Epithelial cell of prostate (primary cell): ENCODE measurements around the gene CACUL1.
"Not testable (repeated sequence)": the region's sequence is repeated elsewhere in the genome, so short reads cannot be mapped to it uniquely, and the experiment has no call there.

ENCODE experiments used
- DNase-seq: peaks from one replicate; pipeline ENCODE4 v3.0.0-alpha.2; 2011; ENCODE audit warnings: low read depth, low spot score
- H3K27ac ChIP-seq: fragments of 450-650 bp; 2 replicates; pipeline ENCODE4 v1.5.1; 2017; ENCODE audit warnings: mild to moderate bottlenecking

The CACUL1 gene

DNA sequence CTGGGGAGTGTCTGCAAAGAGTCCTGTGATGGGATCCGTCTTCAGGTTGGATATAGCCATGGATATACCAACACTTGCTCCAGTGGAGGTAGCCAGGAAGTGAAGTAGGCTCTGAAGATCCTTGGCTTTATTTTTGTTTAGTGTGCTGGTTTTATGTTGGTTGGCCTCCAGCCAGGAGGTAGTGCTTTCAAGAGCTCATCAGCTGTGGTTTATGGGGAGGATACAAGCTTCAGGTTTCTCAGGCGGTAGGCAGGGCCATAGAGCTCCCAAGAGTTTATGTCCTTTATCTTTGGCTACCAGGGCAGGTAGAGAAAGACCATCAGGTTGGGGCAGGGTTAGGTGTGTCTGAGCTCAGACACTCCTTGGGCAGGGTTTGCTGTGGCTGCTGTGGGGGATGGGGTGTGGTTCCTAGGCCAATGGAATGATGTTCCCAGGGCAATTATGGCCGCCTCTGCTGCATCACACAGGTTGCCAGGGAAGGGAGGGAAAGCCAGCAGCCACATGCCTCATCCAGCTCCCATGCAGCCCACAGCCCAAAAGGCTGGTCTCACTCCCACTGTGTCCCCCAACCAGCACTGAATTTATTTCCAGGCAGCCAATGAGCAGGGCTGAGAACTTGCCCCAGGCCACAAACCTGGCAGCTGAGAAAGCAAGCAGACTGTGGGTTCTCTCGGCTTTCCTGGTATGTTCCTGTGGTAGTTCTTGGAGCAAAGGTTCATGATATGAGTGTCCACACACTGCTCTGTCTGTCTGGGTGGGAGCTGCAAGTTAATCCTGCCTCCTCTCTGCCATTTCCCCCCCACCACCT is 92.3 kb downstream of the CACUL1 start:
- DNase-seq: no peak
- no peak overlapping the region for H3K27ac ChIP-seq

DNA sequence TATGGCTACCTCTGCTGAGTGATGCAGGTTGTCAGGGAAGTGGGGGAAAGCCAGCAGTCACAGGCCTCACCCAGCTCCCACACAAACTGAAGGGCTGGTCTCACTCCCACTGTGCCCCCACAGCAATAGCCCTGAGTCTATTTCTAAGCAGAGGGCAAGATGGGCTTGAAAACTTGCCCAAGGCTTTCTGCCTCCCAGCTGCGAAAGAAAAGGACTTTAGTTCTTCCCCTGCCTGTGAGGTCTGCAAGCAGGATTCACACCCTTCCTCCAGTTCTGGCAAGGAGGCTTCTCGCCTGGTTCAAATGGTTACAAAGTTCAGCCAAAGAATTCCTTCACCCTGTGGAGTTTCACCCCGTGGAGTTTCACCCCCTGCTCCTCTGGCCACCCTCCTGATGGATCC is 96.0 kb downstream of the CACUL1 start:
- no peak overlapping the region for H3K27ac ChIP-seq
- DNase-seq: no peak

DNA sequence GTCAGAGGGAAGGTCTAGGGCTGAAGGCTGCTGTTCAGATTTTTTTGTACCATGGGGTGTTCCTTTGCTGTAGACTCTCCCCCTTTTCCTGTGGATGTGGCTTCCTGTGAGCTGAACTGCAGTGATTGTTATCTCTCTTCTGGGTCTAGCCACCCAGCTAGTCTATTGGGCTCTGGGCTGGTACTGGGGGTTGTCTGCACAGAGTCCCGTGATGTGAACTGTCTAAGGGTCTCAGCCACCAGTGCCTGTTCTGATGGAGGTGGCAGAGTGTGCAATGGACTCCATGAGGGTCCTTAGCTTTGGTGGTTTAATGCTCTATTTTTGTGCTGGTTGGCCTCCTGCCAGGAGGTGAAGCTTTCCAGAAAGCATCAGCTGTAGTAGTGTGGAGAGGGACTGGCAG is 96.6 kb downstream of the CACUL1 start:
- DNase-seq, H3K27ac ChIP-seq: not testable (repeated sequence)

DNA sequence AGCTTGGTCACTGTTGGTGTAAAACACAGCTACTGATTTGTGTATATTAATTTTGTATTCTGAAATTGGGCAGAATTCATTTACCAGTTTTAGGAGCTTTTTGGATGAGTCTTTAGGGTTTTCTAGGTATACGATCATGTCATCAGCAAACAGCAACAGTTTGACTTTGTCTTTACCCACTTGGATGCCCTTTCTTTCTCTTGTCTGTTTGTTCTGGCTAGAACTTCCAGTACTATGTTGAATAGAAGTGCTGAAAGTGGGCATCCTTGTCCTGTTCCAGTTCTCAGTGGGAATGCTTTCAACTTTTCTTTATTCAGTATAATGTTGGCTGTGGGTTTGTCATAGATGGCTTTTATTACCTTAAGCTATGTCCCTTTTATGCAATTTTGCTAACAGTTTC is 109.5 kb downstream of the CACUL1 start:
- not testable (repeated sequence) for H3K27ac ChIP-seq, DNase-seq

DNA sequence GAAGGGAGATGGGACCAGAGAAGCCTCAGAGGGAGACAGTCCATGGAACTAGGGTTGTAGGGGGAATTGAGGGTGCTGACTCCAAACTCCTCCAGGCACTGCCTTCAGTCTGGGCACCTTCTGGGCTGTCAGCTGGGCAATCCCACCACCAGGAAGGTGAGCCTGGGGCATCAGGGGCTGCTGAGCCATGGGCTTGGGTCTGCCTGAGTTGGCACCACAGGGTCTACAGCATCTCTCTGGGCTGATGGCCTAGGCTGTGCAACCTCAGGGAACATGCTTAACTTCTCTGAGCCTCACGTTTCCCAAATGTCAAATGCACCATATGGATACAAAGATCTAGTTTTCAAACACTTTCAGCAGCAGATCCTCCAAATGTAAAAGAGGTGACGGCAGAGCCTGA is 112.5 kb downstream of the CACUL1 start:
- DNase-seq: no peak
- no peak overlapping the region for H3K27ac ChIP-seq

DNA sequence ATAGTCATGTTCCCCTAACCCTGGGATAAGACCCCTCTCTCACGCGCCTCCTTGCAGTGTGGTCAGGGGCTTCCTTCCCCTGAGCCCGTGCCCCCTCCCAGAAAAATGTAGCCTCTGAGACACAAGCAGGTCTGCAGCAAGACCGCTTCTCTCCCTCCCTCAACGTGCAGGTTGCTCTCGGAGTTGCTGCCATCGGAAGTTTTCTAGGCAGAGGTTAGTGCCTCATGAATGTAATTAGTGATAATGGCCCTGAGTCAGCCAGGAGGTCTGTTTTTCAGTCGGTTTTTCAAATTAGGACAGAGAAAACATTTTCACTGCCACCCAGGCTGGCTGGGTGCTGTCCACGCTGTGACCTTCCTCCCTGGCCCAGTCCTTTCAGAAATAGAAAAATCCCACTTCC is 116.1 kb downstream of the CACUL1 start:
- DNase-seq: no peak
- H3K27ac ChIP-seq: no peak overlapping the region

DNA sequence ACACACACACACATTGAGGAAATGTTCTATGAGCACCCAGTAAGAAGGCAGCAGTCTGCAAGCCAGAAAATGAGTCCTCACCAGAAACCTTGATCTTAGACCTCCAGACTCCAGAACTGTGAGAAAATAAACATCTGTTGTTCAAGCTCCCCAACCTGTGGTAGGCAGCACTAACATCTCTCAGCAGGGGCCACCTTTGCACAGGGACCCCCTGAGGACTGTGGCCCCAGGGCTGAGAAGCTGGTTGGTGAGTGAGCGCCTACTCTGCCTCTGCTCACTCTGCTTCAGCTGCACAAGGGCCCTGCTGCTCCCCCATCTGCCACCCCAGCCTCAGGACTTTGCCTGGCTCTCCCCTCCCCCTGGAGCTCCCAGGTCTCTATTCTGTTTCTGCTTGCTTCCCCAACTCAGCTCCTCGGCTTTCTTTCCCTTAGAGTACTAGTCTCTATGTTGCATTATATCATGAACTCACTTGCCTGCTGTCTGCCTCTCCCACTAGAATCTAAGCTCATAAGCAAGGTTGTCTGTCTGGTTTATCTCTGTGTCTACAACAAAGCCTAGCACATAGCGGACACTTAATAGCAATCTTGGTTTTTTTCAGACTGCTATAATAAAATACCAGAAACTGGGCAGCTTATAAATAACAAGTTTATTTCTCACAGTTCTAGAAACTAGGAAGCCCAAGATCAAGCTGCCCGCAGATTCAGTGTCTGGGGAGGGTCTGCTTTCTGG is 118.9 kb downstream of the CACUL1 start:
- DNase-seq: no peak
- no peak overlapping the region for H3K27ac ChIP-seq

DNA sequence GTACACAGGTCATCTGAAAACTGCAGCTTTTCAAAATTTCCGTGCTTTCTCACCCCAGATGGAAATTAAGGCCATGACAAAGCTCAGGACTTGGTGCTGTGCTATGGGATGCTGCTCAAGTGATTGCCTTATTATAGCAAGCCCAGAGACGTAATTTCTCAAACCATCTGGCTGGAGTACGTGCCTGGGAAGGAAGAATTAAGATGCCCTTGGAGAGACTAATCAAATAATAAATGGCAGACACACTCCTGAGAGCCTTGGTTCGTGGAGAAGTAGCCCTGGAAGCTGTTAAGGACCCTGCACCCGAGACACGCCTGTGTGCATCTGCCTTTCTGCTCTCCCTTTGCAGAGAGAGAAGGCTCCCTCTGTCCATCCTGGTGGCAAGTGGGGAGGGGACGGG is 121.0 kb downstream of the CACUL1 start:
- no peak overlapping the region for H3K27ac ChIP-seq
- no peak for DNase-seq

DNA sequence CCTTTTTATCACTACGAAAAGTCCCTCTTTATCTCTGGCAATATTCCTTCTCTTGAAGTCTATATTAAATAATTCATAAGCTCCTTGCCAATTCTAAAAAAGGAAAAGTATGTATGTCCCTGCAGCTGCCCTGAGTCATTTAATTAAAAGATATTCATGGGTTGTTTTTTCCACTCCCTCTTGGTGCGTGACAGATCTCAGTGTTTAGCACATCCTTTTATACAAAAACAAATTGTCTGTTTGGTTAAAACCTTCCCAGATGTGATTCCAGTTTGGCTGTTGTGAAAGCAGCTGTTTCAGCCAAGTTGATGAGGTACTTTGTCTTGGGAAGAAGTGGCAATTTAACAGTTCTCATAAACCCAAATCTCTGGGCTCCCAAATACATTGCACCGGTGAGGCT is 125.6 kb downstream of the CACUL1 start:
- DNase-seq: no peak

DNA sequence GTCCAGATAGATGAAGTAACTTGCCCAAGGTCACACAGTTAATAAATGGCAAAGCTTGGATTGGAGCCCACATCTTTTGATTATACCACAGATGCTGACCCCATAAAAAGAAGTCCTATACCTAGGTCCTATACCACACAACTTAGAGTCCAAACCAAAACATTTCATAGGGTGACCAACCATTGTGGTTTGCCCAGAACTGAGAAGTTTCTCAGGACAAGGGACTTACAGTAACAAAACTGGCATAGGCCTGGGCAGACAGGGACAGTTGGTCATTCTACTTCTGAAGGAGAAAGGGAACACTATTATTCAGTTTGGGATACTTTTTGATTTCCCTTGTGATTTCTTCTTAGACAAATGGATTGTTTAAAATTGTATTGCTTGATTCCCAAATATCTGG is 126.4 kb downstream of the CACUL1 start:
- no peak for DNase-seq
- H3K27ac ChIP-seq: no peak overlapping the region

More for the DNA sequence above, 125.6 kb downstream of the CACUL1 start:
- no peak overlapping the region for H3K27ac ChIP-seq

DNA sequence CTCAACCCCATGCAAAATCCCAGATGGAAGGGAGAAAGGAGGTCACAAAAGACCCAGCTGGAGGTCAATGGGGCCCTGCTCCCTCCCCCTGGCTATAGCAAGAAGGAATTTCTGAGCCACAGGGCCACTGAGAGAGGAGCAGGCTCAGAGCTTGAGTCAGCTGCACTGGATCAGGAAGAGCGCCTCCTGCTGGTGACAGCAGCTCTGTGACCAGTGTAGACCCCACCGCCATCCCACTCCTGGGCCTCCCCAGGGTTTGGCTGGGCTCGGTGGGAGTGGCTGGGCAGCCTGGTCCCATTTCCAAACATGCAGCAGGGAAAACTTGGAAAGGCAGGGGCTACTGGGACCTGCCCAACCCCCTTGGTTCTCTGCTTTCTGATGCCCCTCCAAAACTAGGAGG is 127.8 kb downstream of the CACUL1 start:
- no peak overlapping the region for H3K27ac ChIP-seq
- DNase-seq: no peak
